Neural crest cell (in vitro differentiated cells): ENCODE data around the gene DOCK3. TPM values are rescaled to one million over a fixed set of nuclear protein-coding genes. Genes with fewer than 3 reads are reported as not detected.

Source experiments
- DNase-seq: peaks from one replicate; pipeline ENCODE4 v3.0.0; 2021; ENCODE audit warnings: low read depth, mixed read lengths, low spot score
- H3K27ac Mint-ChIP-seq: one replicate; pipeline ENCODE4 v1.8.0; 2021; ENCODE audit warnings: mild to moderate bottlenecking, mixed read lengths; ENCODE audit not compliant: unreplicated experiment
- H3K27me3 Mint-ChIP-seq: 2 replicates; pipeline ENCODE4 v1.8.0; 2021; ENCODE audit warnings: low read depth, mild to moderate bottlenecking, mixed read lengths
- H3K36me3 Mint-ChIP-seq: 2 replicates; pipeline ENCODE4 v1.8.0; 2021; ENCODE audit warnings: low read depth, mild to moderate bottlenecking, mixed read lengths
- H3K4me1 Mint-ChIP-seq: 2 replicates; pipeline ENCODE4 v1.8.0; 2021; ENCODE audit warnings: mixed read lengths
- H3K4me3 Mint-ChIP-seq: one replicate; pipeline ENCODE4 v1.8.0; 2021; ENCODE audit warnings: mild to moderate bottlenecking, mixed read lengths
- H3K9me3 Mint-ChIP-seq: 2 replicates; pipeline ENCODE4 v1.8.0; 2021; ENCODE audit warnings: mixed read lengths
- total RNA-seq: library from RNA; stranded (reverse); gene quantifications from 2 replicates; pipeline ENCODE4 v1.2.1, GENCODE V29; 2021
- TF ChIP-seq, protein P1 (sequence below): fragments of 200-600 bp; sonication (generic); conservative IDR thresholded peaks from 2 replicates; pipeline ENCODE4 v1.5.0; 2021; ENCODE audit warnings: antibody characterized with exemption, mild to moderate bottlenecking

Gene DOCK3
- total RNA-seq, 1 donor from 2014 or later = 5.0 TPM

DNA sequence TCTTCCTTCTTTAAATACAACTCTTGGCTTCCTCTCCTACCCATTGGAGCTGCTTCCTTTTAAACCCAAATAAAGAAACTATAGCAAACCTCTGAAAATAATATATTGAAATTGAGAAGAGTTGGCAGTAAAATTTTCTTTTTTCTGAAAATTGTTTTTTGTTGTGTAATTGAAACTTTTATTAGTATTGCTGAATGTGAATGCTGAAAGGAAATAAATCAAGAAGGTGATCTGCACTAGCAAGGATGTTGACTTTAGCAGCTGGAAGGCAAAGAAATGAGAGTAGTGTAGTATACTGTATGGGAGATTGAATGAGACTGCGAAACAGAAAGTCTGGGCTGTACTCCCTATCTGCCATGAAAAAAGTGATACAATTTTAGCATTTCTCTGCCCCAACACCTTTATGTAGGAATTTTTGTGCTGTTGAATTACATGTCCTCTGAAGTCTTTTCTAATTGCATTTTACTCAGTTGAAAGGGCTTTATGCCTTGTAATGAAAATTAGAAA is 166.3 kb downstream of the DOCK3 start:
- Mint-ChIP-seq H3K4me1 (no peaks in the 10 kb centered on the region), H3K36me3 (peaks cover 3% of the 10 kb centered on the region), H3K4me3 (no peak overlapping the region), H3K9me3 (peaks cover 5% of the 10 kb centered on the region), H3K27ac (no peak overlapping the region), H3K27me3 (peaks cover 12% of the 10 kb centered on the region)
- no peak for DNase-seq
- TF ChIP-seq, protein P1, sequence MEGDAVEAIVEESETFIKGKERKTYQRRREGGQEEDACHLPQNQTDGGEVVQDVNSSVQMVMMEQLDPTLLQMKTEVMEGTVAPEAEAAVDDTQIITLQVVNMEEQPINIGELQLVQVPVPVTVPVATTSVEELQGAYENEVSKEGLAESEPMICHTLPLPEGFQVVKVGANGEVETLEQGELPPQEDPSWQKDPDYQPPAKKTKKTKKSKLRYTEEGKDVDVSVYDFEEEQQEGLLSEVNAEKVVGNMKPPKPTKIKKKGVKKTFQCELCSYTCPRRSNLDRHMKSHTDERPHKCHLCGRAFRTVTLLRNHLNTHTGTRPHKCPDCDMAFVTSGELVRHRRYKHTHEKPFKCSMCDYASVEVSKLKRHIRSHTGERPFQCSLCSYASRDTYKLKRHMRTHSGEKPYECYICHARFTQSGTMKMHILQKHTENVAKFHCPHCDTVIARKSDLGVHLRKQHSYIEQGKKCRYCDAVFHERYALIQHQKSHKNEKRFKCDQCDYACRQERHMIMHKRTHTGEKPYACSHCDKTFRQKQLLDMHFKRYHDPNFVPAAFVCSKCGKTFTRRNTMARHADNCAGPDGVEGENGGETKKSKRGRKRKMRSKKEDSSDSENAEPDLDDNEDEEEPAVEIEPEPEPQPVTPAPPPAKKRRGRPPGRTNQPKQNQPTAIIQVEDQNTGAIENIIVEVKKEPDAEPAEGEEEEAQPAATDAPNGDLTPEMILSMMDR = no peak

DNA sequence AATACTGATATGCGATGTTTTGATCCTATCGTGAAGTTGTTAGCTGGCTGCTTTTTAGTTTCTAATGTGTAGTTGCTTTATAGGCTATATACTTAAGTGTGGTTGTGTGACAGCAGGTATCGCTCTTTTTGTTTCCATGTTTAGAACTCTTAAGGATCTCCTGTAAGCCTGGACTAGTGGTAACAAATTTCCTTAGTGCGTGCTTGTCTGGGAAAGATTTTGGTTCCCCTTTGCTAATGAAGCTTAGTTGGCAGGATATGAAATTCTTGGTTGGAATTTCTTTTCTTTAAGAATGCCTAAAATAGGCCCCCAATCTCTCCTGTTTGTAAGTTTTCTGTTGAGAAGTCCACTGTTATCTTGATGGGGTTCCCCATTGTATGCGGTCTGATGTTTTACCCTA is 173.6 kb downstream of the DOCK3 start:
- H3K9me3 Mint-ChIP-seq = peaks cover 19% of the 10 kb centered on the region
- TF ChIP-seq, protein P1 = no peak
- H3K27ac Mint-ChIP-seq = no peak overlapping the region
- peaks cover 3% of the 10 kb centered on the region for H3K27me3 Mint-ChIP-seq
- no peaks in the 10 kb centered on the region for H3K4me1 Mint-ChIP-seq
- no peak overlapping the region for H3K4me3 Mint-ChIP-seq
- H3K36me3 Mint-ChIP-seq = peaks cover 15% of the 10 kb centered on the region
- no peak for DNase-seq

DNA sequence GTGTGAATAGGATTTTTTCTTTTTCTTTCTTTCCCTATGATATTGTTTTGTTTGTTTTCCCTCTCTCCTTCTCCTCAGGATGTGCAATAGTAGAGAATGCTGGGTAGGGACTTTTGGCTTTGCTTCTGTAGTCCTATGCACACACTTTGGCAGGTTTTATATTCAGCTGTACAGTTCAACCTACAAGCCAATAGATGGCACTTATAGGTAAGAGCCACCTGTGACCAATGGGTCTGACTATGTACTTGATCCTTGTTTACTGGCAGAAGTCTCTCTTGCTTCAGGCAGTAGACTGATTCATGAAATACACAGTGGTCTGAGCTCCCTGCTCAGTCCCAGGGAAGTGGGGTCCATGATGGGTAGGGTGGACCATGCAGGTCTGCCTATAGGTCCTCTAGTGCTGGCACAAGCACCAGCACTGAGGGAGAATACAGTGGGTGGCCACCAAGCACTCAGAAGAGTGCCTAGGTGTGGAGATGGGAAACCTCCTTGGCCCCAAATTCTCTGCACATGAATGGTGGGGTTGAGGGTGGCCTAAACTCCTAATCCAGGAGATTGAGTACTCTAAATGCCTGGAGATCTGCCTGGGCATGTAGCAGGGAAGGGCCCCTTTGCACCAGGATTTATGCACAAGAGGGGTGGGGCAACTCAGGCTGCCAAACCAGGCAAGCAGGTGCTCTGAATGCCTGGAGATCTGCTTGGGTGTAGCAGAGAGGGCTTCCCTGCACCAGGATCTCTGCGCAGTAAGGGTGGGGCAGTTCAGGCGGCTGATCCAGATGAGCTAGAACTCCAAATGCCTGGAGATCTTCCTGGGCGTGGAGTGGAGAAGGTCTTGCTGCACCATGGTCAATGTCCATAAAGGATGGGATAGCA is 176.1 kb downstream of the DOCK3 start:
- H3K4me3 Mint-ChIP-seq = no peak overlapping the region
- DNase-seq = no peak
- peaks cover 29% of the 10 kb centered on the region for H3K9me3 Mint-ChIP-seq
- no peaks in the 10 kb centered on the region for H3K4me1 Mint-ChIP-seq
- H3K27ac Mint-ChIP-seq = no peak overlapping the region
- TF ChIP-seq, protein P1 = no peak
- peaks cover 17% of the 10 kb centered on the region for H3K36me3 Mint-ChIP-seq
- peaks cover 3% of the 10 kb centered on the region for H3K27me3 Mint-ChIP-seq

DNA sequence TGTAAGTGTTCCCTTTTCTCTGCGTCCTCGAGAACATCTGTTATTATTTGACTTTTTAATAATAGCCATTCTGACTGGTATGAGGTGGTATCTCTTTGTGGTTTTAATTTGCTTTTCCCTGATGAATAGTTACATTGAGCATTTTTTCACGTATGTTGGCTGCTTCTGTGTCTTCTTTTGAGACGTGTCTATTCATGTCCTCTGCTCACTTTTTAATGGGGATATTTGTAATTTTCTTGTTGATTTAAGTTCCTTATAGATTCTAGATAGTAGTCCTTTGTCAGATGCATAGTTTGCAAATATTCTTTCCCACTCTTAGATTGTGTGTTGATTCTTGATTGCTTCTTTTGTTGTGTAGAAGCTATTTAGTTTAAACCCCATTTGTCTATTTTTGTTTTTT is 179.2 kb downstream of the DOCK3 start:
- H3K4me3 Mint-ChIP-seq = no peak overlapping the region
- peaks cover 9% of the 10 kb centered on the region for H3K36me3 Mint-ChIP-seq
- H3K4me1 Mint-ChIP-seq = no peaks in the 10 kb centered on the region
- no peak overlapping the region for H3K27ac Mint-ChIP-seq
- peaks cover 17% of the 10 kb centered on the region for H3K9me3 Mint-ChIP-seq
- TF ChIP-seq, protein P1 = no peak
- H3K27me3 Mint-ChIP-seq = no peaks in the 10 kb centered on the region
- no peak for DNase-seq

DNA sequence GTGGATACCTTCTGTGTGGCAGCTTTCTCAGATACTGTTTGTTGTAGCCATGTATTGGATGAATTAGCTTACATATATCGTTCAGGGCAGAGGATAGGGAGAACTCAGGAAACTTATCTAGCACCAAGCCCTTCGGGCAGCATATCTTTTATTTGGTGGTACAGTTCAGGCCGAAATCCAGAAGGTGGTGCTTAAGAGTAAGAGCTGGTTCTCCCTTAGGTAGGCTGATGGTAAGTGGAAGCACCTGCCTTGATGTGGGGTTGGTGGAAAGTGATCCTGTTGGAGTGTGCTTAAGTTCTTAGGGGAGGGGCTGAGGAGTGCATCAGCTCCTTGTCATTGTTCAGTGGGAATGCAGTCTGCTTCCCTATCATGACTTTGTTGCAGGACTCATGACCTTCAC is 187.5 kb downstream of the DOCK3 start:
- DNase-seq = no peak

More for the DNA sequence above, 187.5 kb downstream of the DOCK3 start:
- Mint-ChIP-seq H3K27ac (no peak overlapping the region), H3K27me3 (peaks cover 2% of the 10 kb centered on the region), H3K4me3 (no peak overlapping the region), H3K36me3 (peaks cover 4% of the 10 kb centered on the region), H3K9me3 (peaks cover 12% of the 10 kb centered on the region), H3K4me1 (no peaks in the 10 kb centered on the region)
- TF ChIP-seq, protein P1 = no peak
